ENCODE data around the gene ZWILCH.
A peak's percentile ranks its signal among the peaks of the same experiment; 100 is the strongest.
"Not testable (repeated sequence)": the region's sequence is repeated elsewhere in the genome, so short reads cannot be mapped to it uniquely, and the experiment has no call there.

Gene ZWILCH

DNA sequence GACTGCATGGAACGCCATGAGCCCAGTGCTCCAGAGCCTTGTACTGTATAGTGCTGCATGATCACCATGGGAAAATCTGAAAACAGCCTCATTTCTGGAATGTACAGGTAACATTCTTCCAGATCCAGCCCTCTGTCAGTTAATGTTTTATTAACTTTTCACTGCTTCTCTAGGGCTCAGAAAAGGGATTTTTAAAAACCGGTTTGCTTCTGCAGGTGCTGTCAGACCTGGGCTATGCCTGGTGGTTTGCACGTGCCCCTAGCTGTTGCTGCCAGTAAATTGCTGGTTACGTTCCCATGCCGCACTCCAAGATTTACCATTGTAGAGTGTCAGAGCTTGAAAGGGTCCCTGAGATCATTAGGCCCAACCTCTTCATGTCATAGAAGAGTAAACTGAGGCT, 16.6 kb upstream of the ZWILCH start:
- no peak for DNase-seq (ENCODE audit: low spot score)

DNA sequence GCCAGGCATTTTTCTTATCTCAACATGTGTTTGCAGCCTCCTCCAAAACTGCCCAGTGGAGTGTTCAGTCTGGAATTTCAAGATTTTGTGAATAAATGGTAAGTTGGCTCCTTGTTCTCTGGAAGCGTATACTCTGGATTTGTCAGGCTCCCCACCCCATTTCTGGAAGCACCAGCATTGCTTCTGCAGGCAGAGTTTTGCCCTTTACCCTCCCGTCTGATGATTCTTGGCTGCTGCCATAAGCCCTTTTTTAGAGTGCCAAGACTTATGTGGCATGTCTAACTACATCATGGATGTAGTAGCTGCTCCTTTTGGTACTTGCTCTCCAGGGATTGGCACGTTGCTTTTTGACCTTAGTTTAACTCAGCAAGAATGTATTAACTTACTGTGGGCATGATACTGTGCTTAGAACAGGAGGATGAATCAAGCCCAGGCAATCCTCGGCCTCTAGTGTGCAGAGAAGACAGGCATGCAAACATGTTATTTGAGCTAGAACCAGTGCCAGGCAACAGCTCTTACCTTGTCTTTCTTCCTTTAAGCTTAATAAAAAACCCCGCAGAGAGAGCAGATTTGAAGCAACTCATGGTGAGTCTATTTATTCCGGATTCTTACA, 15.8 kb upstream of the ZWILCH start:
- no peak for DNase-seq (ENCODE audit: low spot score)

DNA sequence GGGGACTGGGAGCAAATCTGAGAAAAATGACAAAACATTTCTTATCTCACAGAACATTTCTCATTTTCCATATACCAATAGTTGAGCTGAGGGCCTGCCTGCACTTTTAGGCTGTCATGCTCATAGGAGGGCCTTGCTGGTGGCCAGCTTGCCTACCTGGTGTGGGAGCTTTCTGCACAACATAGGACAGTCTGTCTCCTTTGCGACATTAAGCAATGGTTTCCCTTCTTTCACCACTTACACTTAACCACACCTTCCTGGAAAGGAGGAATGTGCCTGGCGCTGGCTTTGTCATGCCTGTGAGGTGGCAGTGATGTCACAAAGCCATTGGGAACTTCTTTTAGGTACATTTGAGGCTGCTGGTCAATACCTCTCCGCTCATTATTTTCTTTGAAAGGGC, 13.3 kb upstream of the ZWILCH start:
- DNase-seq (ENCODE audit: low spot score) = no peak

- no peak for DNase-seq (ENCODE audit: low spot score)
Measured at GRCh38 chr15:66494262-66494661, 10.9 kb upstream of the ZWILCH start.

GRCh38 chr15:66496951-66497501, 8.1 kb upstream of the ZWILCH start:
- DNase-seq (ENCODE audit: low spot score) = no peak

- DNase-seq (ENCODE audit: low spot score) = peak; percentile 92
Measured at GRCh38 chr15:66497502-66498455, 7.3 kb upstream of the ZWILCH start, which contains the start of gene SNAPC5. TSS of gene SNAPC5 (minus strand) at chr15:66497762. CDS start at chr15:66497731, 31 bp downstream.

GRCh38 chr15:66498501-66499386, 6.4 kb upstream of the ZWILCH start:
- peak; percentile 30 for DNase-seq (ENCODE audit: low spot score)

GRCh38 chr15:66500346-66500745, 4.8 kb upstream of the ZWILCH start:
- not testable (repeated sequence) for DNase-seq (ENCODE audit: low spot score)

DNA sequence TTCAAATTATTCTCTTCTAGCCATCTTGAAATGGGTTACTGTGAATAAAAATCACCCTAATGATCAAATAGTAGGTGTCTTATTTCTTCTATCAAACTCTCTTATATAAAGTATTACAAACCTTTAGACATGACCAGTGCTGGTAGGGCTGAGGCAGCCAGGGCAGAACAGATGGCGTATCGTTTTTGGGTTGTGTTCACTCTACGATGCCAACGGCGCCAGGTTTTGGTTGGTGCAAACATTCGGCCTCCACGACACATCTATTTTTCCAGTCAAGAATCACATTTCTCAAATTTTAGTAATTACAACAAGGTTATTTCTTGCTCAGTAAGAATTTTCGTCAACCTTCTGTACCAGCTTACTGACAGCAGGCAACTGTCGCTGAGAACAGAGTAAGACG, 2.6 kb upstream of the ZWILCH start:
- no peak for DNase-seq (ENCODE audit: low spot score)

DNA sequence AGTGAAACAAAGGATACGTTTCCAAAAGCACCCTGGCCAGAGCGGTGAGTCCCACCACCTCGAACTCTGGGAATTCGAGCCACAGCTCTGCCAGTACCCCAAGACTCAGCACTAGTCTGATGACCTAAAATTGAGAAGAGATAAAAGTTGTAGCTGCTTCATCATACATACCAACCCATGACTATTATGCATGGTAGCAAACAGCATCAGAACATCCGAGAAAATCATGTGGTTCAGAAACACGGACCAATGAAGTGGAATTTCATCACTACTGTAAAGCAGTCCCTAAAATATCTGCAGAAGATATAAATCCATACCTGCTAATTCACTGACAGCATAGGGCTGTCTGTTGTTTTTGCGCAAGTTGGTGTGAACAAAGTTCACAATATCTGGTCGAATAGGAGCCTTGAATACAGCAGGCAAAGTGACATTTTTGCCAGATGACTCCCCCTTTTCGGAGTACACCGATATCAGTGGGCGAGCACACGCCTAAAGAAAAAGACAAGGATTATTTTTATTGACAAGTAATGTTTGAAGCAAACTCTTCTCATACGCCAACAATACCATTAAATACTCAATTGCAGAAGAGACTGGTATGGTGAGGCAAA, 2.0 kb upstream of the ZWILCH start:
- not testable (repeated sequence) for DNase-seq (ENCODE audit: low spot score)

- DNase-seq (ENCODE audit: low spot score) = no peak
Measured at GRCh38 chr15:66503780-66504562, 1.2 kb upstream of the ZWILCH start.

- DNase-seq (ENCODE audit: low spot score) = no peak
Measured at GRCh38 chr15:66505430-66505811, 295 bp downstream of the ZWILCH start.

GRCh38 chr15:66505818-66506217, 692 bp downstream of the ZWILCH start:
- no peak for DNase-seq (ENCODE audit: low spot score)

- no peak for DNase-seq (ENCODE audit: low spot score)
Measured at GRCh38 chr15:66508293-66508883, 3.3 kb downstream of the ZWILCH start.

DNA sequence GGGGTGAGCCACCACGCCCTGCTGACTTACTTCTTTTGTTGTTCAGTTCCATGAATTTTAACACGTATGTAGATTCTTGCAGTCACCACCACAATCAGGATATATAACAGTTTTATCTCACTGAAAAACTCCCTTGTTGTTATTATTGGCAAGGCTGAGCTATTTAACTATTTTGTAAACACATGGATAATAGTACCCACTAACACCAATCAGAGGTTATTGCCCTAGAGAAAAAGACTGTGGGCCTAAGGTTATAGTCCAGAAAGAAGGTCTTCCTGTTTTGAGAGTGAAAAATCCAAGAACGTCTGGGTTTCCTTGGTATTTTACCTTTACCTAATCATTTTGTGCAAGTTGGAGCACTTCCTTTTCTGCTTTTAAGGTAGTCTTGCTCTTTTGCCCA, 9.5 kb downstream of the ZWILCH start:
- DNase-seq (ENCODE audit: low spot score) = no peak

DNA sequence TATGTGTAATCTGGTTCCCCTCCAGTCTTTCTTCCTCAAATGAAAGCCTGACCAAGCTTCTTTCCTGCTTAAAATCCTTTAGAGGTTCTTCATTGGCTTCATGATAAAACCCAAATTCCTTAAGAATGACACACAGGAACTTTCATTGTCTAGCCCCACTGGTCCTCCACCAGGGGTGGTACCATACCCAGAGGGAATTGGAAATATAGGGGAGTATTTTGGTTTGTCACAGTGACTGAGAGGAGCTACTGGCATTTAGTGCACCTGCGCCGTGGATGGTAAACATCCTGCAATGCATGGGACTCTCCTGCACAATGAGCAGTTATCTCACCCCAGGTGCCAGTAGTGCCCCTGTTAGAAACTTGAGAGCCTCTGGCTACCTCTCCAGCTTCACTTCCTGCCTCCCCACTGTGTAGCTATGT, 10.8 kb downstream of the ZWILCH start:
- no peak for DNase-seq (ENCODE audit: low spot score)

GRCh38 chr15:66523926-66524325, 18.8 kb downstream of the ZWILCH start:
- no peak for DNase-seq (ENCODE audit: low spot score)

DNA sequence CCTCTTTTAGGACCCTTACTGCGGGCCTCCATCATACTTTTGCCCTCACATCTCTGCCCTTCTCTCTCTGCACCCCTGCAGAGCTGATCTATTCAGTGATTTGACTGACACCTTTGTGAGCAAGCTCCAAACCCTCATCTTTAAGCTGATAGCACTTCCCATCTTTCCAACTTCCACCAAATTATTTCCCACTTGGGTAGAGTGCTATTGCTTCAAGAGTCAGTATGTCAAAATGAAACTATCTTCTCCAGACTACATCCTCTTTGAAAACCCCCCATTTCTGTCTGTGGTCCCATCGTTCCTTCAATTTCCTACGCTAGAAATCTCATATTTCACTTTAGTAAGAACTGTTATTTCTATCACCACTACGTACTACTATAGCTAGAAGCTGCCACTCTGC, 19.7 kb downstream of the ZWILCH start:
- DNase-seq (ENCODE audit: low spot score) = no peak

GRCh38 chr15:66535056-66535455, 29.9 kb downstream of the ZWILCH start:
- DNase-seq (ENCODE audit: low spot score) = no peak

GRCh38 chr15:66542896-66543295, 37.8 kb downstream of the ZWILCH start:
- no peak for DNase-seq (ENCODE audit: low spot score)
